Lung (tissue), 12 donors: ENCODE data around the gene THY1. TPM values are rescaled to one million over a fixed set of nuclear protein-coding genes. Genes with fewer than 3 reads are reported as not detected.

Source experiments
- ATAC-seq: fragments of 200-7000 bp; cut with Tn5 transposase; one replicate; pipeline ENCODE4 v1.9.1; 2020; ENCODE audit warnings: moderate number of reproducible peaks; ENCODE audit not compliant: insufficient read depth, low FRiP score
- DNase-seq, 3 donors: peaks; one replicate each; pipeline ENCODE4 v3.0.0-alpha.2; 2013 to 2017
- H3K27ac ChIP-seq, 2 donors: one replicate each; pipeline ENCODE4 v1.5.1; 2013; ENCODE audit warnings: mild to moderate bottlenecking in 2 of 2, moderate library complexity in 2 of 2, control low read depth in 1 of 2, inconsistent platforms in 1 of 2, low read depth in 1 of 2, low read length in 1 of 2
- H3K27me3 ChIP-seq, 3 donors: one replicate each; pipeline ENCODE4 v1.5.1; 2013; ENCODE audit warnings: low read length in 2 of 3; ENCODE audit not compliant: control insufficient read depth in 3 of 3, insufficient read depth in 3 of 3
- H3K36me3 ChIP-seq, 4 donors: one replicate each; pipeline ENCODE4 v1.5.1; 2013; ENCODE audit warnings: low read length in 4 of 4, mild to moderate bottlenecking in 1 of 4, moderate library complexity in 1 of 4; ENCODE audit not compliant: control insufficient read depth in 4 of 4, insufficient read depth in 4 of 4
- H3K4me1 ChIP-seq, 5 donors: one replicate each; pipeline ENCODE4 v1.5.1; 2013; ENCODE audit warnings: low read length in 5 of 5, mild to moderate bottlenecking in 2 of 5, moderate library complexity in 1 of 5; ENCODE audit not compliant: control insufficient read depth in 5 of 5, insufficient read depth in 5 of 5
- H3K4me3 ChIP-seq: one replicate; pipeline ENCODE4 v1.5.1; 2013; ENCODE audit warnings: mild to moderate bottlenecking, control low read depth, moderate library complexity
- H3K9ac ChIP-seq, 2 donors: one replicate each; pipeline ENCODE4 v1.5.1; 2013; ENCODE audit warnings: low read length in 2 of 2, control low read depth in 1 of 2; ENCODE audit not compliant: insufficient read depth in 1 of 2
- H3K9me3 ChIP-seq, 4 donors: one replicate each; pipeline ENCODE4 v1.5.1; 2013; ENCODE audit warnings: low read length in 3 of 4, mild to moderate bottlenecking in 1 of 4, moderate library complexity in 1 of 4; ENCODE audit not compliant: control insufficient read depth in 4 of 4, insufficient read depth in 3 of 4
- WGBS, 2 donors: extraction: QIAGEN DNeasy Blood & Tissue Kit; methylation state at CpG; one replicate each; pipeline ENCODE4 v1.1.7; 2013; 5-methylcytosine and 5-hydroxymethylcytosine counted together
- polyA plus RNA-seq, 2 donors: library from polyadenylated mRNA; stranded (reverse); fragments of 200-250 nt; gene quantifications; one replicate each; pipeline ENCODE4 v1.2.1, GENCODE V29; 2013
- total RNA-seq, 2 donors: library from RNA; depleted of rRNA in 1 of 2; stranded (reverse); fragments of >200 nt in 1 of 2; gene quantifications; one replicate each; pipeline ENCODE4 v1.2.1, GENCODE V29; 2014 to 2021
- TF ChIP-seq, protein P1 (sequence below): IDR thresholded peaks from 2 replicates; pipeline ENCODE4 v1.5.1; 2012; ENCODE audit warnings: mild to moderate bottlenecking; ENCODE audit errors: control extremely low read depth, extremely low read depth
- donor health status: control.
- donor health status: control.
- donor health status: Bipolar disorder and iron deficiency.
- donor health status: healthy.
- donor health status: DM: yes; HTN: yes; CAD: no.

The THY1 gene
- total and polyA plus RNA-seq, 4 donors = 5.1 to 44.2 (median 13.3) TPM

DNA sequence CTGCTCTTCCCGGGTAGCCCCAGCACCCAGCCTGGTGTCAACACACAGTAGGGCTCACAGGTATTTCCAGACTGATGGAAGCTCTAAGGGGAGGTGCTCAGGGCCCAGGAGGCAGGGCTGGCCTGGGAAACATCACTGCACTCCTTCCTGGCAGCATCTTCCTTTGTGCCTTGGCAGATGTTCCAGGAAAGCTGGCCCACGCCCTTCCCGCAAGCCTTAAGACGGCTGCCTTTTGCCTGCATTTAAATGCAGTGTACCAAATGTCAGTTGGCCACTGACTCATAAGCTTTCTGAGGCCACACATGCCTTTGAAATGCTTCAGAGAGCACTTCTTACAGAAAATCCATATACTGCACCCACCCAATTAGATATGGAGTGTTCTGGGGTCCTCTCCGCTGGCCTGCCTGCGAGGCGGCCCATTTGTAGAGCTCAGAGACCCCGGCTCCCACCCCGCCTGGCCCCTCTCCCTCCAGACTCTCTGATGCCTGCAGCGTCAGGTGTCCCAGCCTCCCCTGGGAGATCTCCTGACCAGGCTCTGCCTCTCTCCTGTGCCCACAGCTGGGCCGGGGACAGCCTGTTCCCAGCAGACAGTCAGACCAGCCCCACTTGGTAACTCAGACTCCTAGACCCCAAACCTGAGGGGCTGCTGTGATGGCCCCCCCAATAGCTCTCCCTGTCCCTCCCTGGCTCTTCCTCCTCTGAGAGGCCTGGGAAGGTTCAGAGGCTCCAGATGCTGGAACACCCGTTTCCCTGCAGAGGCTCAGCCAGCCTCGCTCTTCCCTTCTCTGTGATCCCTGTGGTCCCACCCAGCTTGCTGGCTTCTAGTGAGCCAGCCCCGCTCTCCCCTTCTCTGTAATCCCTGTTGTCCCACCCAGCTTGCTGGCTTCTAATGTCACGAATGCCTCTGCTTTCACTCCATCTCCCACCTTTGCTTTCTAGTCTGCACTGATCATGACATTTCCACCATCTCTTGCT lies 47.6 kb upstream of the THY1 start:
- H3K27ac ChIP-seq = no peak overlapping the region
- no peak for DNase-seq
- TF ChIP-seq, protein P1, sequence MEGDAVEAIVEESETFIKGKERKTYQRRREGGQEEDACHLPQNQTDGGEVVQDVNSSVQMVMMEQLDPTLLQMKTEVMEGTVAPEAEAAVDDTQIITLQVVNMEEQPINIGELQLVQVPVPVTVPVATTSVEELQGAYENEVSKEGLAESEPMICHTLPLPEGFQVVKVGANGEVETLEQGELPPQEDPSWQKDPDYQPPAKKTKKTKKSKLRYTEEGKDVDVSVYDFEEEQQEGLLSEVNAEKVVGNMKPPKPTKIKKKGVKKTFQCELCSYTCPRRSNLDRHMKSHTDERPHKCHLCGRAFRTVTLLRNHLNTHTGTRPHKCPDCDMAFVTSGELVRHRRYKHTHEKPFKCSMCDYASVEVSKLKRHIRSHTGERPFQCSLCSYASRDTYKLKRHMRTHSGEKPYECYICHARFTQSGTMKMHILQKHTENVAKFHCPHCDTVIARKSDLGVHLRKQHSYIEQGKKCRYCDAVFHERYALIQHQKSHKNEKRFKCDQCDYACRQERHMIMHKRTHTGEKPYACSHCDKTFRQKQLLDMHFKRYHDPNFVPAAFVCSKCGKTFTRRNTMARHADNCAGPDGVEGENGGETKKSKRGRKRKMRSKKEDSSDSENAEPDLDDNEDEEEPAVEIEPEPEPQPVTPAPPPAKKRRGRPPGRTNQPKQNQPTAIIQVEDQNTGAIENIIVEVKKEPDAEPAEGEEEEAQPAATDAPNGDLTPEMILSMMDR = no peak
- no peak overlapping the region for H3K9ac ChIP-seq
- H3K4me1 ChIP-seq = no peaks in the 10 kb centered on the region
- peak; percentile 64 for ATAC-seq
- no peak overlapping the region for H3K4me3 ChIP-seq
- no peaks in the 10 kb centered on the region for H3K36me3 ChIP-seq
- H3K27me3 ChIP-seq = no peaks in the 10 kb centered on the region
- WGBS, 2 donors = 81 to 89% methylated on average over 15 of the region's 15 CpGs
- H3K9me3 ChIP-seq = peaks cover 0 to 6% (median 2%) of the 10 kb centered on the region in 4 donors

DNA sequence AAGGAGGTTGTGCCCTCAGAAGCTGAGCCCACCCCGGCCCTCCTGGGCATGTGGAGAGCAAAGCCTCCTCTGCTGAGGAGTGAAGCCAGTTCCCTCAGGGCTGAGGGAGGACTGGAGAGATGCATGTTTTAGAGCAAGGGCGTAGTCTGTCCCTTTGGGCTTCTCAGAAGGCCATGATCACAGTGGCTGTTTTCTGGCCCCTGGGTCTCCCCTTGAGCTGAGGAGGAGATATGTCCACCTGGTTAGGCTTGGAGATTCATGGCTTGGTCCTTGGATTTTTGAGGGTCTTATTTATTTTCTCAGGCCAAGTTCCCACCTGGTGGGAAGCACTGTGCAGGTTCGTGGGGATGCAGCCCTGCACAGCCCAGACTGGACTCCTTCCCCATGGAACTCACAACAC lies 46.5 kb upstream of the THY1 start:
- WGBS, 2 donors = 84 to 85% methylated on average over 3 of the region's 3 CpGs
- Histone ChIP-seq H3K36me3 (no peaks in the 10 kb centered on the region), H3K27me3 (no peaks in the 10 kb centered on the region), H3K4me3 (no peak overlapping the region), H3K4me1 (no peaks in the 10 kb centered on the region), H3K9me3 (peaks cover 0 to 6% (median 2%) of the 10 kb centered on the region in 4 donors), H3K9ac (no peak overlapping the region), H3K27ac (no peak overlapping the region)
- DNase-seq = no peak
- ATAC-seq = no peak
- TF ChIP-seq, protein P1 = no peak

DNA sequence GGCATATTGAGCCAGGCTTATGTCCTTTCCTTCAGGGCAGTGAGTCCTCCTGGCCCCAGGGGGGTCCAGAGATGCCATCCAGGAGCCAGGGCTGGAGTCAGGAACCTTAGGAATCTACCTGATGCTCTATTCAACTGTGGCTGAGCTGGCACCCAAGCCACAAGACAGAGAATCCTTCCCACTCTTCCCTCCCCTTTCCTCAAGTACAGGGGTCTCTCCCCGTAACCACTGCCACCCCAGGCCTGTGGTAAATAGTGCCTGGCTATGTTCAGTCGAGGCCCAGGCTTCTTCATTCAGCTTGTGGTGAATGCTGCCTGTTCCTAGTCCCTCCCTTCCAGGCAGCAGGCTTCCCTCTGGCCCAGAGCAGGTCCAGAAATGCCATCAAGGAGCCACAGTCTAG lies 45.5 kb upstream of the THY1 start:
- no peak for ATAC-seq
- Histone ChIP-seq H3K9ac (no peak overlapping the region), H3K27me3 (no peaks in the 10 kb centered on the region), H3K27ac (no peak overlapping the region), H3K4me3 (no peak overlapping the region), H3K4me1 (no peaks in the 10 kb centered on the region), H3K36me3 (no peaks in the 10 kb centered on the region), H3K9me3 (peaks cover 0 to 6% (median 2%) of the 10 kb centered on the region in 4 donors)
- 72 to 78% methylated on average over 2 of the region's 2 CpGs for WGBS, 2 donors
- TF ChIP-seq, protein P1 = no peak
- no peak for DNase-seq
